ENCODE data around the gene GPC6. TPM values are rescaled to one million over a fixed set of nuclear protein-coding genes. Genes with fewer than 3 reads are reported as not detected.

GPC6 gene
- total RNA-seq, 3 donors from 2014 or later (not counting 1 experiment from before 2014, with no cell fraction given): not detected

- DNase-seq: no peak
- 22% methylated on average over 2 of the region's 4 CpGs for WGBS (ENCODE audit: insufficient coverage)
- Mint-ChIP-seq H3K36me3 (no peaks in the 10 kb centered on the region), H3K4me3 (no peak overlapping the region), H3K9me3 (peaks cover 4 to 12% of the 10 kb centered on the region in 2 donors), H3K4me1 (no peaks in the 10 kb centered on the region), H3K27me3 (ENCODE audit: low read depth in 2 of 2) (no peaks in the 10 kb centered on the region), H3K27ac (no peak overlapping the region)
- no peak overlapping the region for H3K27ac ChIP-seq (ENCODE audit: low read length)
- no peaks in the 10 kb centered on the region for H3K27me3 ChIP-seq (ENCODE audit: control insufficient read depth, insufficient read depth, low read length)
- TF ChIP-seq, protein P1, sequence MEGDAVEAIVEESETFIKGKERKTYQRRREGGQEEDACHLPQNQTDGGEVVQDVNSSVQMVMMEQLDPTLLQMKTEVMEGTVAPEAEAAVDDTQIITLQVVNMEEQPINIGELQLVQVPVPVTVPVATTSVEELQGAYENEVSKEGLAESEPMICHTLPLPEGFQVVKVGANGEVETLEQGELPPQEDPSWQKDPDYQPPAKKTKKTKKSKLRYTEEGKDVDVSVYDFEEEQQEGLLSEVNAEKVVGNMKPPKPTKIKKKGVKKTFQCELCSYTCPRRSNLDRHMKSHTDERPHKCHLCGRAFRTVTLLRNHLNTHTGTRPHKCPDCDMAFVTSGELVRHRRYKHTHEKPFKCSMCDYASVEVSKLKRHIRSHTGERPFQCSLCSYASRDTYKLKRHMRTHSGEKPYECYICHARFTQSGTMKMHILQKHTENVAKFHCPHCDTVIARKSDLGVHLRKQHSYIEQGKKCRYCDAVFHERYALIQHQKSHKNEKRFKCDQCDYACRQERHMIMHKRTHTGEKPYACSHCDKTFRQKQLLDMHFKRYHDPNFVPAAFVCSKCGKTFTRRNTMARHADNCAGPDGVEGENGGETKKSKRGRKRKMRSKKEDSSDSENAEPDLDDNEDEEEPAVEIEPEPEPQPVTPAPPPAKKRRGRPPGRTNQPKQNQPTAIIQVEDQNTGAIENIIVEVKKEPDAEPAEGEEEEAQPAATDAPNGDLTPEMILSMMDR (IDR thresholded peaks at IDR 0.05): no peak
- H3K4me3 ChIP-seq (ENCODE audit: low read length): no peak overlapping the region
- H3K4me1 ChIP-seq (ENCODE audit: control insufficient read depth, insufficient read depth, low read length): no peaks in the 10 kb centered on the region
- no peak for ATAC-seq
- intact Hi-C loops (cut with micrococcal nuclease): no loop called here
- no peaks in the 10 kb centered on the region for H3K36me3 ChIP-seq (ENCODE audit: control insufficient read depth, insufficient read depth, low read length)
- H3K9me3 ChIP-seq (ENCODE audit: control insufficient read depth, insufficient read depth, low read length): no peaks in the 10 kb centered on the region
Observed at GRCh38 chr13:93455861-93456260, 229.3 kb downstream of the GPC6 start.

- Histone ChIP-seq H3K36me3 (ENCODE audit: control insufficient read depth, insufficient read depth, low read length) (no peaks in the 10 kb centered on the region), H3K9me3 (ENCODE audit: control insufficient read depth, insufficient read depth, low read length) (no peaks in the 10 kb centered on the region), H3K27ac (ENCODE audit: low read length) (no peak overlapping the region), H3K27me3 (ENCODE audit: control insufficient read depth, insufficient read depth, low read length) (no peaks in the 10 kb centered on the region), H3K4me1 (ENCODE audit: control insufficient read depth, insufficient read depth, low read length) (no peaks in the 10 kb centered on the region), H3K4me3 (ENCODE audit: low read length) (no peak overlapping the region)
- Mint-ChIP-seq H3K9me3 (peaks cover 7 to 14% of the 10 kb centered on the region in 2 donors), H3K4me1 (no peaks in the 10 kb centered on the region), H3K36me3 (no peaks in the 10 kb centered on the region), H3K4me3 (no peak overlapping the region), H3K27me3 (ENCODE audit: low read depth in 2 of 2) (no peaks in the 10 kb centered on the region), H3K27ac (no peak overlapping the region)
- ATAC-seq (no peak), DNase-seq (no peak)
- intact Hi-C loops (cut with micrococcal nuclease): no loop called here
- TF ChIP-seq, protein P1 (IDR thresholded peaks at IDR 0.05): no peak
Observed at GRCh38 chr13:93460005-93460404, 233.4 kb downstream of the GPC6 start.

GRCh38 chr13:93462151-93462550 lies 235.5 kb downstream of the GPC6 start:
- no peaks in the 10 kb centered on the region for H3K4me1 Mint-ChIP-seq
- WGBS (ENCODE audit: insufficient coverage): 90% methylated on average over 2 of the region's 3 CpGs
- no peak for ATAC-seq

More at GRCh38 chr13:93462151-93462550, 235.5 kb downstream of the GPC6 start:
- H3K9me3 ChIP-seq (ENCODE audit: control insufficient read depth, insufficient read depth, low read length): no peaks in the 10 kb centered on the region
- Mint-ChIP-seq H3K4me3 (no peak overlapping the region), H3K36me3 (no peaks in the 10 kb centered on the region), H3K9me3 (peaks cover 6 to 9% of the 10 kb centered on the region in 2 donors), H3K27me3 (ENCODE audit: low read depth in 2 of 2) (no peaks in the 10 kb centered on the region), H3K27ac (no peak overlapping the region)
- no peak overlapping the region for H3K27ac ChIP-seq (ENCODE audit: low read length)
- no peaks in the 10 kb centered on the region for H3K36me3 ChIP-seq (ENCODE audit: control insufficient read depth, insufficient read depth, low read length)
- no peak for DNase-seq
- H3K4me1 ChIP-seq (ENCODE audit: control insufficient read depth, insufficient read depth, low read length): no peaks in the 10 kb centered on the region
- no peak overlapping the region for H3K4me3 ChIP-seq (ENCODE audit: low read length)
- no peaks in the 10 kb centered on the region for H3K27me3 ChIP-seq (ENCODE audit: control insufficient read depth, insufficient read depth, low read length)
- intact Hi-C loops (cut with micrococcal nuclease): no loop called here
- TF ChIP-seq, protein P1 (IDR thresholded peaks at IDR 0.05): no peak

Measured in natural killer cell (primary cell).